Stimulated activated CD4-positive, alpha-beta T cell treated with anti-CD3 and anti-CD28 coated beads, TNF-alpha, amount 100 ng/mL, for 1 hour (primary cell): ENCODE data around the gene TAS2R9.
"Not testable (repeated sequence)": the region's sequence is repeated elsewhere in the genome, so short reads cannot be mapped to it uniquely, and the experiment has no call there.

Experiments
- DNase-seq, 3 donors: peaks; one replicate each; pipeline ENCODE4 v3.0.0-alpha.2; 2020; ENCODE audit warnings: low read depth in 3 of 3, low spot score in 1 of 3

TAS2R9 gene, protein sequence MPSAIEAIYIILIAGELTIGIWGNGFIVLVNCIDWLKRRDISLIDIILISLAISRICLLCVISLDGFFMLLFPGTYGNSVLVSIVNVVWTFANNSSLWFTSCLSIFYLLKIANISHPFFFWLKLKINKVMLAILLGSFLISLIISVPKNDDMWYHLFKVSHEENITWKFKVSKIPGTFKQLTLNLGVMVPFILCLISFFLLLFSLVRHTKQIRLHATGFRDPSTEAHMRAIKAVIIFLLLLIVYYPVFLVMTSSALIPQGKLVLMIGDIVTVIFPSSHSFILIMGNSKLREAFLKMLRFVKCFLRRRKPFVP

DNA sequence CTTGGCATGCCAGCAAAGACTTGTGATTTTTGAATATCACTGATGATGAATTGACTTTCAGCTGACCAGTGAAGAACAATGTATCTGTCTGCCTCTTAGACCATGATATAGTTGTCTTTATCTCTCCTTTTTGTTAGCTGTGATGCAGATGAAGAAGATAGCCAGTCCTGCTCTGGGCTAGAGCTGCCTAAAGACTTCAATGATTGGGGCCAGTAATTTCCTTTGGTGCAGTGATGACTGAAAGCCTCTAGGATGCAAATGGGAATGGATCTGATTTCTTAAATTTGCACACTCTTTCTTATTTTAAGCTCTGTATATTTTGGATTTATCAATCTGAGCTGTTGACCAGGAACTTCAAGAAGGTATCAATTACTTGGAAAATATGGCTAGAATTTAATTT, at the start of gene TAS2R9:
TSS of gene TAS2R9 (minus strand) at position 101 of the 400 bp plus-strand sequence. CDS start at position 8, 93 bp downstream.
- no peak for DNase-seq

DNA sequence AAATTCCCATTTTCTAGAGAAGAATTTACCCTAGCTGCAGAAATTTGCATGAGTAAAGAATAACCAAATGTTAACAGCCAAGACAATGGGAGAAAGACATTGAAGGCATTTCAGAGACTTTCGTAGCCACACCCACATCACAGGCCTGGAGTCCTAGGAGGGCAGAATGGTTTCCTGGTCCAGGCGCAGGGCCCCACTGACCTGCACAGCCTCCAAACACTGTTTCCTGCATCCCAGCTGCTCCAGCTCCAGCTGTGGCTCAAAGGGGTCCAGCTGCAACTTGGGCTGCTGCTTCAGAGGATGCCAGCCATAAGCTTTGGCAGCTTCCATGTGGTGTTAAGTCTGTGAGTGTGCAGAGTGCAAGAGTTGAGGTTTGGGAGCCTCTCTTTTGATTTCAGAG, 45.8 kb upstream of the TAS2R9 start:
- no peak for DNase-seq

DNA sequence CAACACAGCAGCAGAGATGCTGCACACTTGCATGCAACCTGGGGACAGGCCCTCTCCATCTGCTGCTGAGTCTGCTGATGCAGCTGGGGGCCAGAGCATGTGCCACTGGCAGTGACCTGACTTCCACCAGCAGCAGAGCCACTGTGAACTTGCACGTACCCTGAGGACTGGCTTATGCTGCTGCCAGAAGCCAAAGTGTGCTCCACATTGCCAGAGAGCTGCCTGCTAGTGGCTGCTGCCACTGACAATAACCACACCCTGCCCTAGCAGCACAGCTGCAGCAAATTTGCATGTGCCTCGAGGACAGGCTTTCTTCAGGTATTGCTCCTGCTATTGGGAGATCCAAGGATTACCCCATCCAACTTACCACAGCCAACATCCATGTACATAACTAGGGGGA, 43.8 kb upstream of the TAS2R9 start:
- no peak for DNase-seq

DNA sequence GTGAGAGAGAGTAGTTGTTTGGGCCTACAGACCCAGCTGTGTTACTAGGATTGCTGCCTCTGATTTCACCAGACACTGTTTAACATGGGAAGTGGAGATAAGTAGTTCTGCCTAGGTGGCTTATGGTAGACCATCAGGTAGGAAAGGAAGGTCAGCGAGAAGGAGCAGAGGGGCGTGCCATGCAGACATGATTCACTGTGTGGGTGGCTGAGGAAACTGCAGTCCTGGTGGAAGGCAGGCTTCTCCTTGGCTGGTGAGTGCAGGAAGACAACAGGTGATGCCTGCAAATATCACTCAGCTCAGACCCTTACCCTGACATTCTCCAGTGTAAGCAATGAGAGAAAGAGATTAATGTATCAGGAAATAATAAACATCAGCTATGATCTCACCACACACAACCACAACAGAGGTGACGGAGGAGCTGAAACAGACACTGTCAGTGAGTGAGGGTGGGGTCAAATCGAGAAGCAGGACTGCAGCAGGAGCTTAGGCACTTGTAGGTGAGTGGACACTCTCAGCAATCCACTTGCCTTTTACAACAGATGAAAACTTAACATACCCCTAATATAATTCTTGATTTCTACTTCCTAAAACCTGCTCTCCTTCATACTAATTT, 41.4 kb upstream of the TAS2R9 start:
- no peak for DNase-seq

DNA sequence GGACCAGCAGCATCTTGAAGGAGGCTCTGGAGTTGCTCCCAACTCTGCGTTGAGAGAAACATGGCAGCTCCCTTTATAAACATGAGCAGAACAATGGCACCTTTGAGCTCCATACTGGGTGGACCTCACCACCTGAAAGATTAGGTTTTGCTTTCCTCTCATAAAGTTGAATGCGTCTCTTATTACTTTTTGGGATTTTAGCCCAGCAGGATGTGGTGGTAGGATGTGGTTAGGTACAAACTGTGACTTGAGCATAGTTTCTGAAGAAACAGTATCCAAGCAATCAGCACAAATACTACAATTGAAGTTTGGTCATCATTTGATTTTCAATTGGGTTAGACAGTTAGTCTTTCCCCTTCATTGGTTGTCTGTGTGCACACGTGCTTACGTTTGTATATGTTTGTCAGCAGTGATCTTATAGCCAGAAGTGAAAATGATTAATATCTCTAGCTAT, 39.5 kb upstream of the TAS2R9 start, which contains the start of gene PRR4:
TSS of gene PRR4 (minus strand) at position 51 of the 454 bp plus-strand sequence. CDS start at position 13, 38 bp downstream.
- no peak for DNase-seq

DNA sequence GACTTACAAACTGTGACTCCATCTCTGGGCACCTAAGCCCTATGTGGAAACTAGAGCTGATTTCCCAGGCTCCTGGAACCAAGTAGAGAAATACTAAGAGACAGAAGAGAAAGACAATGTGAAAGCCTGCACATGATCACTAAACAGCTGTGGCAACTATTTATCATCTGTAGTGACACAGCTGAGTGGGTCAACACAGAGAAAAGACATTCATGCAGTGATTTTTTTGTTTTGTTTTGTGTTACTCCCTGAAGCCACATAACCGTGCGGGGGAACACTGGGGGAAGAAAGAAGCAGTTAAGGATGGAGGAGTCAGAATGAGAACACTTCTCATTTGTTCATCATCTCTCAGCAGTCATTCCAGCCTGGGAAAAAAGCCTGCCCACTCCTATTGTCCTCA, 37.8 kb upstream of the TAS2R9 start:
- no peak for DNase-seq

DNA sequence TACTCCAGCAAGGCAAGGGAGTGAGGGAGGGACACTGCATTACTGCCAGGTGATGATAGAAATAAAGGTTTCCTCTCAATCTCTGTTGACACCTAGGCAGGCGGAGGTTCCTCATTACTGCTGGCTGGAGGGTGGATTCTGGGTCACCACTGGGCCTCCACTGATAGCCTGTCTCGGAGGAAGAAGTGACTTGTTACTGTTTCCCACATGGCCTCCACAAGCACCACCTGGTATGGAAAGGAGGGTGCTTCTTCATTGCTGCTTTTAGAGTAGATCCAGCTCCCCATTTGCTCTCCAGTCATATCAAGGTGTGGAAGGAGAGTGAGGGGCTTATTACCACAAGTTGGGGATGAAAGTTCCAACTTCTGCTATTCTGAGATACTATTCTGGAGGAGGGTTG, 32.9 kb upstream of the TAS2R9 start:
- no peak for DNase-seq

DNA sequence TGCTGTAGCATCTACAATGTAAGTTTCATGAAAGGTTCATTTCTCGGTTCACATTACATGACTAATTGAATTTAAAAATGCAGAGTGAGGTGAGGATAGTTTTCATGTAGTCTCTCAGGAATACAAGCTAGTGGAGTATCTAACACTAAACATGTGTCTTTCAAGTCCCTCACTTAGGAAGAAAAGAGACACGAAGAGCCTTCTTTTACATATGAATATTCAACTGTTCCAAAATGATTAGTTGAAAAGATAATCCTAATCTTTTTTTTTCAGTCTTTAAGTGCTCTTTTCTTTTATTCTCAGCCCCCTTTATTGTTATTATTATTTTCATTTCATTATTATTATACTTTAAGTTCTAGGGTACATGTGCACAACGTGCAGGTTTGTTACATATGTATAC, 28.5 kb upstream of the TAS2R9 start:
- no peak for DNase-seq

DNA sequence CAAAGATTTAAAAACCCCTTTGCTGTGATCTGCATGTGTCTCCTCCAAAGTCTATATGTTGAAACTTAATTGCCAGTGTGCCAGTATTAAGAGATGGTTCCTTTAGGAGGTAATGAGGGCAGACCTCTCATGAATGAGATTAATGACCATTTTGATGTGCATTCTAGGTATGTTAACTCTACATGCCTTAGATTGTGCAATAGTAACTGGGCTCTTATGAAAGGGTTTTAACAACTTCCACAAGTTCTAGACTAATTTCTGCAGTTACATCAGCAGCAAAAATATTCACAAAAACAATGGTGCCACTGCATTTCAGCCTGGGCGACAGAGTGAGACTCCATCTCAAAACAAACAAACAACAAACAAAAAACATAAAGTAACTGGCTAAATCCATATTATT, 20.0 kb upstream of the TAS2R9 start:
- DNase-seq: no peak

DNA sequence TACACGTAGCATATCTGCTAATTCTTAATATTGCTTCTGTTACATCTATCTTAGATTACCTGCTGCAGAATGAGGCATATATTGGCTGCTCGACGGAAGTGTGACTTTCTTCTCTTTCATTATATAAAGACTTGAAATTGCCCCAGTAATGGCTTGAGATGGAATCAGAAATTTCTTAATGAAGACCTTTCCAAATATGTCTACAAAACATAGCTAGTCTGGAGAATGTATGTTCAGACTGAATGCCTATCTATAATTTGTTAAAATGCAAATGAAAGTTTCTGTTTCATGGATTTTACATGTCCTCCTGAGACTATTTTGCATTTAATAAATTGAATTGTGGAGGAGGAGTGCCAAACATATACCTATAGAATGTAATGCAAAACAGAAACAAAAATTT, 16.3 kb upstream of the TAS2R9 start, which contains the start of gene TAS2R10:
TSS of gene TAS2R10 (minus strand) at position 101 of the 400 bp plus-strand sequence. CDS start at position 12, 89 bp downstream.
- no peak for DNase-seq

DNA sequence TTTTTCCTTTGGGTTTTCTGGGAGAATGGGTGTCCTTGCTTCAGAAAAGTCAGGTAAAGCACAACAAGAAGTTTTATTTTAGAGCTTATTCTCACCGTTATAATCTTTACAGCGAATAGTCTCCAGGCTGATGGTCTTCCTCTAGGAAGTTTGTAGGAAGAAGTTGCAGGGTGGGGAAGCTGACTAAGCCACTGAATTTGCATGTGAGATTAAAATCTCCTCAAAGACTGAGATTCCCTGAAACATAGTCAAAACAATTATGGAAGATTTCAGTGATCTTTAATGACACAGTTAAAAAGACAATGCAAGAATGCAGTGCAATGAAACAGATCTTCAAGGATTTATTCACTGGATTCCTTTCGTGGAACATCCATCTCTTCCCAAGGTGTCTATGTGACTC, 15.0 kb upstream of the TAS2R9 start:
- no peak for DNase-seq

DNA sequence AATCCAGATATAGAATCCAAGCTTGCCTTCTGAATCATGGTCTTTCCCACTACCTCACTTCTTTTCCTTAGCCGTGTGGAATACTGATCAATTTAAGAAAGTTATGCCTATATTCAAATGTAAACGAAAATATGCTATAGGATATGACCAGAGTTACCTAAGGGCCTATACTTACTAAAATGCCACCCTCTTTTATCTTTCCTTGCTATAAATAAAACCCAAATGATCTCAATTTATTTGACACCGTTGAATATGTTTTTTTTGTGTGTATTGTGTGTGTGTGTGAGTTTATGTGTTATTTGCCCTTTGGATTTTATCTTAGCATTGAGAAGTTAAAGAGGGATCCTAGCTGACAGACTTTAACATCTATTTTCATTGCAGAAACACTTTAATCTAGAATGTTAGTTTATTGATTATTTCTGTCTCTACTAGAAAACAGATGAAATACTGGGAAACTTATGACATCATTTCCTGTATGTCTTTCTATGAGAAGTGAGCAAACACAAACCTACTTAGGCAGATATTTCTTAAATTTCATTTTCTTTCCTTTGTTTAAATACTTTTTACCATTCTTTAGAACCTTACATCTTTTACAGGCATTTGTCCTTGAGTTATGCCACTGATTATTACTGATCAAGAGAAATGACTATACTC, 2.0 kb upstream of the TAS2R9 start:
- DNase-seq: no peak

DNA sequence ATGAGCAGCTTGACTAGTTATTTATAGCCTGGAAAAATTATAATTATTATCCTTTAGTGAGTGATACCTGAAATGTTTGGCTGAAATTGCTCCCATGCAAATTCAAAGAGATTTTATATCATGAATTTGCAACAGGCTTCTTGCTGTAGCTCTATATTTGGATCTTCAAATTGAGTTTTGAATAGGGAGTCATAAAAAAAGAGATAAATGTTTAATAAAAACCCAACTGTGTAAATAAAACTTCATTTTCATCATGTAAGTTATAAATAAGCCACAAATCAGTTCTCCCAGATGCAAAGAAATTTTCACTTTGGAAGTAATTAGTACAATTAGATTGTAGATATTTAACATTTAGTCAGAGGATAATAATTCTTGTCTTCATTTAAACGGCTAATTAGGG, 2.8 kb downstream of the TAS2R9 start, which contains the start of gene TAS2R8:
TSS of gene TAS2R8 (minus strand) at position 101 of the 400 bp plus-strand sequence. CDS start 306 bp downstream, outside the sequence.
- no peak for DNase-seq

DNA sequence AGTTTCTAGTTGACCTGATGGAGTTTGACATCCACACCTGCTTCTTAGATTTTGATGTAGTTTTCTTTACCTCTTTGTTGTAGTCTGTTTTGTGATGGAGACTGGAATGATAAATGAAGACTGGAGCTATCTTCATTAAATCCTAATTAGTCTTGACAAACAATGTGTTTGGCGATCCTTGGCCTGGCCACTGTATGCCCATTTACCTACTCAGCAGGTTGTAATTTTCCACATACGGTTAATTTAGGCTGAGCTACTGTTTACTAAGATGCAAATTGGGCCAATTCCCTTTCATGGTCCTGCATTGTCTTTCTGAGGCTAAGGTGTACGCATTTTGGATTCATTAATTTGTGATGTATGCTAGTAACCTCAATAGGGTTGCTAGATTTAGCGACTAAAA, 7.4 kb downstream of the TAS2R9 start, which contains the start of gene TAS2R7:
TSS of gene TAS2R7 (minus strand) at position 41 of the 400 bp plus-strand sequence. CDS start 57 bp downstream, outside the sequence.
- no peak for DNase-seq

DNA sequence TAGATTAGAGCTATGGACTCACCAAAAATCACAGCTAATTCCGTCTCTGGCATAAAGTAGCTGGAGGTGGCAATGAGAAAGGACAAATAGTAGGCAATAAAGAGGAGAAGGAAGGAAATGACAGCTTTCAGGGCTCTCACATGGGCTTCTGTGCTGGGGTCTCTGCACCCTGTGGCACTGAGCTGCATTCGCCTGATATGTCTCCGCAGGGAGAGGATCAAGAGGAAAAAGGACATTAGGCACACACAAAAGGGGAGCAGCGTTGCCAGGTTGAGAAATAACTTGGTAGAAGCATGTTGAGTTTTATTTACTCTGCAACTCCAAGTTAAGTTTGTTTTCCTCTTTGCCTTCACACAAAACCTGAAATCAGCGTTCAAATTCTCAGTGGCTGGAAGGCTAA, 8.2 kb downstream of the TAS2R9 start:
- no peak for DNase-seq

DNA sequence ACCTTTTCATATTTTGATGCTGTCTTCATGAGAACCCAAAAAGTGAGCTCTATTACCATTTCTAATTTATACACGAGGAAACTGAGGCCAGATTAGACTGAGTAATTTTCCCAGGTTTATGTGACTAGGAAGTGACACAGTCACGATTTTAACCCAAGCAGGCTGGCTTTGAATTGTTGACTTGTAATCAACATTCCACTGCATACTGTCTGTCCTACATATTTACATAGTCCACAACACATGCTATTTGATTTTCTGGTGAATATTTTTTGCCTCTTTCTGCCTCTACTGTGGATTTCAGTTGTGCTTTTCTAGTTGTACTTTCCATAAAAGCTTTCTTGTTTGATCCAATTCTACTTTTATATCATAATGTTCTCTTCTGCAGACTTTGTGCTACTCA, 15.7 kb downstream of the TAS2R9 start:
- DNase-seq: no peak

DNA sequence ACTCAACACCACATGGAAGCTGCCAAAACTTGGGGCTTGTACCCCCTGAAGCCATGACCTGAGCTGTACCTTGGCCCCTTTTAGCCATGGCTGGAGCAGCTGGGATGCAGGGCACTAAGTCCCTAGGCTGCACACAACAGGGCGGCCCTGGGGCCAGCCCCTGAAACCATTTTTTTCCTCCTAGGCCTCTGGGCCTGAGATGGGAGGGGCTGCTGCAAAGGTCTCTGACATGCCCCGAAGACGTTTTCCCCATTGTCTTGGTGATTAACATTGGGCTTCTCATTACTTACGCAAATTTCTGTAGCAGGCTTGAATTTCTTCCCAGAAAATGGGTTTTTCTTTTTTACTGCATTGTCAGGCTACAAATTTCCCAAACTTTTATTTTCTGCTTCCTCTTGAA, 18.2 kb downstream of the TAS2R9 start:
- not testable (repeated sequence) for DNase-seq

DNA sequence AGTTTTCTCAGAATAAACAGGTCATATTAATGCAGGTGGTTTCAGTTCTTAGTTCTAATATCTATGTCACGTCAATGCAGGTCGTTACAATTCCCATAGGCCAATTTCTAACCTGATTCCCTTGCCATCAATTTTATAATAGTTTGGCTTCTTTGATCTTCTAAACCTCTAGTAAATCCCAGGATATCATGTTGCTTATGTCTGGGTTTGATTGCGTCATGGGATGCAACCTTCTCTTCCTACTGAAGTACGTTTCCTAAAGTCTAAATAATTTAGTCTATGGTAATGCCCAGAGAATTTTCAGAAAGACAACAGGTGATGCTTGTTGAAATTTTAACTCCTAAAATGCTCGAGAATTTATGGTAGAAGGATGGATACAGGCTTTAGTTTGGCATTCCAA, 26.7 kb downstream of the TAS2R9 start:
- no peak for DNase-seq

DNA sequence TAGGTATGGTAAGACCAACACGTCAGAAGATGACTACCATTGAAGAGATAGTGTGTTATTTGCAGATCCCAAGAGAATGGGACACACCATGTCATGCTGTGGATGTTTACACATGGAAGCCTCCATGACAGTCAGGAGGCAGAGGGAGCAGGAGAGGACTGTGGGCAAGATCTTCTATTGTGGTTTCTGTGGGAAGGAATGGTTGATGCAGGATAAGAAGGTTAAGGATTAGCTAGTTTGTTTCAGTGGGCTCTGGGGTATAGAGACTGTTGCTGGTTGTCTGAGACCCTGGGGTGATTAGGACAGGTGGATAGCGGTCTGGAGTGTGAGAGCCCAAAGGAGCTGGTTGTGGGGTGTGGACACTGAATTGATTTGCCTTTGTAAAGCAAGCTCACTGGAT, 30.9 kb downstream of the TAS2R9 start:
- no peak for DNase-seq

DNA sequence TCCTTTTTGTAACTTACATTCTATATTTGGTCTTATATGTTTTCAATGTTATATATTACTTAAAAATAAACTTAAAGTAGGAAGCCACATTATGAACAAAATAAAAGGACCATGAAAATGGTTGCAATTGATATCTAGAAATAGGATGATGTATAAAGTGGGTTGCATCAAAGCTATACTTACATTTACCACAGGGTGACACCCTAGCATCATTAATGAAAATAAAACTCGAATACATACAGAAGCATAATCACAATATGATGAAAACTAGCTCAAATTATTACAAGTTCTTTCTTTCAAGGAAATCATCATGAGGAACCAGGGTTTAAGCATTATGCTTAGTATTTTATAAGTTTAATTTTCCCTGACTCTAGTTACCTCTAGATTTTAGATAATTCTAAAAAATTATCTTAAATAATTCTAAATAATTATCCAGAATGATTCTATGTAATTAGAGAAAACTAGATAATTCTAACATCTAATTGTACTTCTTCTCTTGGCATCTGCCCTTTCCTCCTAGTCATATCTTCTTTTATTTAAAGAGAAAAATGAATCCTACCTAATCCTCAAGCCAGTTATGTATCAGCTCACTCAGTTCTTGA, 38.7 kb downstream of the TAS2R9 start:
- no peak for DNase-seq

DNA sequence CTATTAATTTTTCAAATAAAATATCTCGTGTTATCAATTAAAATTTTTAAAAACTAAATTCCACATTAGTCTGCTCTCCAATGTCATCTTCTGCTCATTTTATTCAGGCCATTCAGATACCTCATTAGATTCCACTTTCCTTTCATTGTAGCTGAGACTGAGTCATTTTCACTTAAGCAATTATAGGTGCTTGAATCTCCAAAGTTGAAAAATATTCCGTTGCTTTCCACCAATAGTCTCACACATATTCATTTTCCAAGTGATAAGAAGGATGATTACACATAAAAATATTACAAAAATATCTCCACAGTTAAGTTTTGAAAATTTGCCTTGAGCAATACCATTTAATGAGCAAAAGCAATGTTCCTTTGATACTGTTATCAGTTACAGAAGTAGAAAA, 50.3 kb downstream of the TAS2R9 start:
- no peak for DNase-seq
